T-helper 2 cell treated with Interferon-gamma antibody and Interleukin-4, amounts not matched to agents 100 ng/mL and 5 ng/mL, for 36 hours (primary cell): Measurements from ENCODE around the gene REV3L. TPM values are rescaled to one million over a fixed set of nuclear protein-coding genes. Genes with fewer than 3 reads are reported as not detected.

ENCODE experiments used
- intact Hi-C: fragments of 100-400 bp; cut with micrococcal nuclease; formaldehyde crosslinking; loops from one replicate; pipeline ENCODE4 v1.15.1; 2023
- total RNA-seq: library from RNA; stranded (reverse); gene quantifications from 2 replicates; pipeline ENCODE4 v1.2.3, GENCODE V29; 2022

Gene REV3L
- total RNA-seq, 1 donor from 2014 or later, result 23.5 TPM

DNA sequence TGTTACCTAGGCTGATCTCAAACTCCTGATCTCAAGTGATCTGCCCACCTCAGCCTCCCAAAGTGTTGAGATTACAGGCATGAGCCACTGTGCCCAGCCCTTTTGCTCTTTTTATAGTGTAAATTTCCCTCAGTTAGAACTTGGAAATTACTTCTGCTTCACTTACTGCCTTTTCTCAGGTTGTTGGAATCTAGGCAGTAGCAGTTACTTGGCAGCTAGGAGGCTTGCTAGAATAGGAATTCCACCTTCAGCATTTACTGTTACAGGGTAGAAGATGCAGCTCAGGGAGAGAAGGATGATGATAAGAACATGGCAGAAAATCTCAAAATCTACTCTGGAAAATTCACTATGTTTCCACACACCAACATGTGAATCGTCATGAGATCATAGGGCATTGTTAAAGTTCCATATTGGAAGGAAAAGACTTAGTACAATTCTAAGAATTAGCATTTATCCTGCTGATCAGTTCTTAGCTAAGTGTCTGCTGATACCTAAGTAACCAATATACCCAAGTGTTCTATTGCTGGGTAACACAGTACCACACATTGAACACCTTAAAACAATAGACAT, 213.5 kb downstream of the REV3L start:
- intact Hi-C loops, result no loop called here

DNA sequence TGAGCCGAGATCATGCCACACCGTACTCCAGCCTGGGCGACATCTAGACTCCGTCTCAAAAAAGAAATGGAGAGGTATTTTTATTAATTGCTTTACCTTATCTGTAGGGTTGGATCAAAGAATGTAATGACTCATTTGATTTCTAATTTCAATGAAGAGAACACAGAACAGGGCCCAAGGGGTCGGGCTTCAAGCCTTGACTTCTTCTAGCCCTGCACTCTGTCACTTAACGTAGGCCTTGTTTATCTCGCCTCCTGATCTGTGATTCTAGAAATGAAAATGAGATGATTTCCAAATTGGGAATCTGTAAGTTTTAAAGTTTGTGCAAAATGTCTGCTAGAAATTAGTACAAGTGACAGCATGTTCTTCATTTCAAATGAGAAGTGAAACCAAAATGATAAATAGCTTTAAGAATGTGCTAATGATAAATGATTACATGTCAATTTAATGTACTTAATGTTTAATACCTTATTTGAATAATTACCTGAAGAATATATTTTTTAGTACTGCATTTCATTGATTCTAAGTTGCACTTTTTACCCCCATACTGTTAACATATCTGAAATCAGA, 215.2 kb downstream of the REV3L start:
- intact Hi-C loops, result no loop called here

DNA sequence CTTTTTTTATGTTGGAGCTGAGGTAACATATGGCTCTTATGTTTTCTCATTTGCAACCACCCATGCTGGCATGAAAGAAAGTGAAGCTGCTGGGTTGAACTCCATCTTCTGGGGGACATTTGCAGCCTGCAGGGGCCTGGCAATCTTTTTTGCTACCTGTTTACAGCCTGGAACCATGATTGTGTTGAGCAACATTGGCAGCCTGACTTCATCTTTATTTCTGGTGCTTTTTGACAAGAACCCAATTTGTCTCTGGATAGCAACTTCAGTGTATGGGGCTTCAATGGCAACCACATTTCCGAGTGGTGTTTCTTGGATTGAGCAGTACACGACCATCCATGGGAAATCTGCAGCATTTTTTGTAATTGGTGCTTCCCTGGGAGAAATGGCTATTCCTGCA, 216.7 kb downstream of the REV3L start:
- intact Hi-C loops, result no loop called here

DNA sequence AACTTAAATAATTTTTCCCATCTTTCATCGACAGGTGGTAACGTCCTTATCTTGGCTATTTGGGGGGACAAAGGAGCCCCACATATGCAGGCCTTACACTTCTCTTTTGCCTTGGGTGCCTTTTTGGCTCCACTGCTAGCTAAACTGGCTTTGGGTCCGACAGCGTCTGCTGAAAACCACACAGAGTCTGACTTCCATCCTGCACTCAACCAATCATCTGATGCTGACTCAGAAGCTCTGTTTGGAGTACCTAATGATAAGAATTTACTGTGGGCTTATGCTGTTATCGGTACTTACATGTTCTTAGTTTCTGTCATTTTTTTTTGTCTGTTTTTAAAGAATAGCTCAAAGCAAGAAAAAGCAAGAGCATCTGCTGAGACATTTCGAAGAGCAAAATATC, 217.2 kb downstream of the REV3L start:
- intact Hi-C loops, result no loop called here

DNA sequence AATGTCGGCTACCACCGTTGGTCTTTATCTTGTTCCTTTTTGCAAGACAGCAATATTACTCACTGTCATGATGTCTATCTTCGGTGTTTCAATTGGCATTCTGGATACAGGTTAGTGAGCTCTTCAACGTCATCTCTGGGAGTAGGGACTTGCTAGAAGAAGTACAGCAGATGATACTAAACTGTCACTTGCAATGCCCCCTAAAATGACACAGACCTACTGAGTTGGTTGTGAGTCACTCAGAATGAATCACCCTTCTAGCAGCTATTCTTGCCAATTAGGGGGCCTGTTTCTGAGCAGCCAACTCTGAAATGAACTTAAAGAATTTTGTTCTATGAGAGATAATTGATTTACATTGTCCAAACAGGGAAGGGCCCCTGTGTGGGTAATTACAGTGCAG, 219.2 kb downstream of the REV3L start:
- intact Hi-C loops, result no loop called here

GRCh38 chr6:111260570-111261298, 222.3 kb downstream of the REV3L start:
- intact Hi-C loops, result no loop called here

GRCh38 chr6:111259089-111259831, 223.8 kb downstream of the REV3L start:
- intact Hi-C loops, result loop anchor here (1.0 to 5.0 kb wide), 12 partner anchors 172 to 828 kb away; partner anchors contain the start of genes CDK19, FAM229B, FYN and REV3L

- intact Hi-C loops, result loop anchor here (1.0 to 5.0 kb wide), 12 partner anchors 172 to 829 kb away; partner anchors contain the start of genes CDK19, FAM229B, FYN and REV3L
These were observed 224.4 kb downstream of the REV3L start for GRCh38 chr6:111258615-111259088.

DNA sequence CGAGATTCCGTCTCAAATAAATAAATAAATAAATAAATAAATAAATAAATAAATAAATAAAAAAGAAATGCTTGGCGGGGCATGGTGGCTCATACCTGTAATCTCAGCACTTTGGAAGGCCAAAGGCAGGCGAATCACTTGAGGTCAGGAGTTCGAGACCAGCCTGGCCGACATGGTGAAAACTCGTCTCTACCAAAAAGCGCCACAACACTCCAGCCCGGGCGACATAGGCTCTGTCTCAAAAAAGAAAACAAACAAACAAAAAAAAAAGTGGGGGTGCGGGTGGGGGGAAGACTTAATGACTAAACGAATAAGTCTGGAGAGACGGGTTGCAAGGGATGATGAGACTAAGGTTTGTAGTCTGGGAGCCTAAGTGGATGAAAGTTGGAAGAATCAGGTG, 225.0 kb downstream of the REV3L start:
- intact Hi-C loops, result loop anchor here (2.0 to 5.0 kb wide), 7 partner anchors 171 to 829 kb away; partner anchors contain the start of genes CDK19, FAM229B, FYN and SLC16A10

DNA sequence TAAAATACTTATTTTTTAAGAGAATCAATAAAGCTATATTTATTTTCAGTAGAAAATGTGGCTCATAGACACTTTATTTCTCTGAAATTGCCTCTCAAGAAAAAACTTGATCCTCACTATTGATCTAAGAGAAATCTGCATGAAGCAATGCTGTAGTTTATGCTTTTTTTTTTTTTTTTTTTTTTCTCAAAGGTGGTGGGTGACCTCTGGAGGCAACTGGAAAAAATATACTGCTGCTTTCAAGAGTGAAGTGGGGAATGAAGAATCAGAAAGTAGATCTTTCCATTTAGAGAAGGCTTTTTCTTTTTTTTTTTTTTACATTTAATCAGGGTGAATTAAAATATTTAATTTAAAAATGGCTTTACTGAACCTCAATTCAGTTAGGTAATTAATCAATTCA, 226.4 kb downstream of the REV3L start:
- intact Hi-C loops, result loop anchor here (5.0 kb wide), 3 partner anchors 729 to 831 kb away; partner anchors contain the start of genes FAM229B and TUBE1

GRCh38 chr6:111255838-111256237, 227.2 kb downstream of the REV3L start:
- intact Hi-C loops, result loop anchor here (5.0 kb wide), 3 partner anchors 729 to 831 kb away; partner anchors contain the start of genes FAM229B and TUBE1

DNA sequence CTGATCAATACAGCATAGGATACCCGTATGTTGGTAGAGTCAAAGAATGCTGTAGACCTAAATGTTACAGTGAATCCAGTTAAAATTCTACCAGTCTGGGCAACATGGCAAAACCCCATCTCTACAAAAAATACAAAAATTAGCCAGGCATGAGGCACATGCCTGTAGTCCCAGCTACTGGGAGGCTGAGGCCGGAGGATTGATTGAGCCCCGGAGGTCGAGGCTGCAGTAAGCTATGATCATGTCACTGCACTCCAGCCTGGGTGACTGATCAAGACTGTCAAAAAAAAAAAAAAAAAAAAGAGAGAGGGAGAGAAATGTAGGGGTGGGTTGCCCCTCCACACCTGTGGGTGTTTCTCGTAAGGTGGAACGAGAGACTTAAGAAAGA, 228.2 kb downstream of the REV3L start:
- intact Hi-C loops, result loop anchor here (5.0 kb wide), 3 partner anchors 727 to 833 kb away; partner anchors contain the start of genes FAM229B and TUBE1

DNA sequence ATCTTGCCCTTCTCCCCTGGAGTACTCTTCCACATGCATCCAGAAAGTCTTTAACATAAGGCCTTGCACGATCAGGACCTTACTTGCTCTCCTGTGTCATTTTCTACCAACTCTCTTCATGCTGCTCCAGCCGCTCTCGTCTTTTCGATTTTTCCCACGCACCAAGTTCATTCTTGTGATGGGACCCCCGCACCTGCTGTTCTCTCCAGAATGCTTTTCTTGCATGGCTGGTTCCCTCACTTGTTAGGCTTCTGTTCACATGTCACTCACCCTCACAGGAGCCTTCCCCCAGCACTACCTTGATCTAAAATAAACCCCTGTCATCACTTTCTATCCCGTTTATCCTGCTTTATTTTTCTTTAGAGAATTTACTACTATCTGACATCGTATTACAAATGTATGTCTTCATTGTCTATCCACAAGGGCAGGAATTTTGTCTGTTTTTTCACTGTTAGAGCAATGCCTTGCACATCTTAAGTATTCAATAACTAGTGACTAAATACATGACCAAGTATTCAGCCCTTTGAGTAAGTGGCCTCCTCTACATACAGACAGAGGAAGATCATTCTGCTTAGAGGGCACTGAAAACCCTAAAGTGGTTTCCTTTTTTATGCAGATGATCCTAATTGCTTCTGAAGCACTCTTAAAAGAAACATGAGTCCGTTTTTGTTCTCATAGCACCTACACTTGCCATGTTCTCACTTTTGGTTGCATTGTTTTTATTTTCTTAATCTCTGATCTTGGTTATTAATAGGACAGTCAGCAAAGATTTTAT, 228.8 kb downstream of the REV3L start:
- intact Hi-C loops, result no loop called here

- intact Hi-C loops, result no loop called here
These were observed 230.3 kb downstream of the REV3L start for GRCh38 chr6:111252726-111253125.

DNA sequence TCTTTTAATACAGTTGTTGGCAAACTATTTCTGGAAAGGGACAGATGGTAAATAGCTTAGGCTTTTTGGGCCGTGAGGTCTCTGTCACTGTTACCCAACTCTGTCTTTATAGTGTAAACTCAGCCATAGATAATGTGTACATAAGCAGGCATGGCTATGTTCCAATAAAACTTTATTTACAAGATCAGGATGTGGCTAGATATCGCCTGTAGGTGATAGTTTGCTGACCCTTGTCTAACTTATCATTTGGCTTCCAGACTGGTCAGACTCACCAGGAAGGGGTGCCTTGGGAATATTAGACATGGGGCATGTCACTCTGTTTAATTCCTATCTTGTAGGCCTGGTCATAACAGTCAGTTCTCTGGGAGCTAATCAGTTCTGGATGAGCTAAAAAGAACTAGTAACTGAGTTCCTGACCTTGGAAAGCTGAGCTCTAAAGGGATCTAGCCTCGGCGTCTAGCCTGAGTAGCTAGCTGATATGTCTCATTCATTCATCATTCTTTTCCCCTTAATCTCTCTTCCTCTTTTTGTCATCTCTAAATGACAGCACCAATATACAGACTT, 232.1 kb downstream of the REV3L start:
- intact Hi-C loops, result no loop called here

Other genes starting within 250 kb of the REV3L start
- 24.4 and 25.2 TPM in 2 replicates for gene TRAF3IP2, start 122.7 kb upstream of the REV3L start, total RNA-seq